ENCODE data around the gene GRIK1.

GRIK1 gene

DNA sequence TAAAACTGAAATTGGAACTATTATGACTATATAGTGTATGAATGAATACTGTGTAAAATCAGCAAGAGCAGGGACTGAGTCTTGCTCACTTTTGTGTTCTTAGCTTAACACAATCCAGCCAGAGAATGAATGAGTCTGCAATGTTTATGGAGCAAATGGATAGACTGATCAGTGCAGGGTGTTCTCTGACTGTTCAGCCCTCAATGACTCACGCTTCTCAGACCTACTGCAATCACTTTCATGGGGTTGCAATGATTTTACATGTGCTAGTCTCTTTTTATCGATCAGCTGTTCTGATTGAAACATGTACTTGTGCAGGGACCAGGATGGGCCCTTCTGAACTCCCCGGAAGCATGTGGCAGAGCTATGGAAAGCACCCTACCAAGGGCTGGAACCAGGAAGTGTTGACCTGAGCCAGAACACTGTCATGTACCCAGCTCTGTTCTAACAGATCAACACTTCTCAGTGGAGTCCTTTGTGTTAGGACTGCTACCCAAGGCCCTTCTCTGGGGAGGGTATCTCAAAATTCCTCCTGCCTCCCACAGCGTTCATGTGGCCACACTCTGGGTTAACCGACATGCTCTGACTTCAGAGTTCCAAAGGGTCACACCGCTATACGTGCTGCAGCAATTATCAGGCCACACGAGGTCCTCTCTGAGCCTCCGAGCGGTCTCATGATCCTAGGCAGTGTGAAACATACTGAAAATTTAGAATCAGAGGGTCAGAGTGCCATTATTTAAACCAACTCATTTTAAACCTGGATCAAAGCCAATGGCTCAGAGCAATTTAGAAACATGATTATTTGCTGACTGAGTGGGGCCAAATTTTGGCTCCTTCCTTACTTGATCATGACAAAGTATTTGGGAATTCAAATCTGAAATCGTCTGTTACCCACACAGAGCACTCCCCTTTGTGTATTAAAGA, 35.2 kb downstream of the GRIK1 start:
- DNase-seq, result no peak

DNA sequence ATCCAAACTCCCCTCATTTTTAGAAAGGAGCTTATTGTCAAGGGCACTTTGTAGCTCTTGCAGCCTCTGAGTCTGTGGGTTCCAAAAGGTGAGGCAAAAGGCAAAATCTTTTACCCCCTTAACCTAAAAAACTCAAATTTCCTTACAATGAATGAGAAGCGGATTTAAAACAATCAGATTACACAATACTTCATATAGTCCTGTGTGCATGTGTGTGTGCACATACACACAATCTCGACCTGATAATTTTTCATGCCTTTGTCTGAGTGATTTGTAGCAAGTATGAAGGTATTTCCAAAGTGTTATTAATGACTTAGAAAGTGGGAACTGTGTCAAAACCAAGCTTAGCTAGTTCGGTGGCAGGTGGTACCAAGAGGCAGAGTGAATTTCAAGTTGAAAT, 42.9 kb downstream of the GRIK1 start:
- no peak for DNase-seq

- no peak for DNase-seq
Measured at GRCh38 chr21:29893687-29894086, 46.1 kb downstream of the GRIK1 start.

- no peak for DNase-seq
Measured at GRCh38 chr21:29892379-29892778, 47.4 kb downstream of the GRIK1 start.

DNA sequence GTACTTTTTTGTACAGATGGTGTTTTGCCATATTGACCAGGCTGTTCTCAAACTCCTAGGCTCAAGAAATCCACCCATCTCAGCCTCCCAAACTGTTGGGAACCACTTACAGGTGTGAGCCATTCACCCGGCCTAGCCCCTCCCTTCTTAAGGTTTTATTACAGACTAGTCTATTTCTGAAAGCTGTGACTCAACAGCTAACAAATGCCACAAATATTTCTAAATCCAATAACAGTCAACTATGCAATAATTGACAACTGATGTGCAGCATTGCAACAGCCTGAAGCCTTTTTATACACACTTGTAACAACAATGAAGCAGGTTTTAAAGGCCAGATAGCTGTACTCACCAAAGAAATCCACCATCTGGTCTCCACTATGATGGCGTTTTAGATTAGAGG, 51.4 kb downstream of the GRIK1 start:
- no peak for DNase-seq

- no peak for DNase-seq
Measured at GRCh38 chr21:29887313-29888009, 52.3 kb downstream of the GRIK1 start.

- DNase-seq, result no peak
Measured at GRCh38 chr21:29885491-29885890, 54.3 kb downstream of the GRIK1 start.

DNA sequence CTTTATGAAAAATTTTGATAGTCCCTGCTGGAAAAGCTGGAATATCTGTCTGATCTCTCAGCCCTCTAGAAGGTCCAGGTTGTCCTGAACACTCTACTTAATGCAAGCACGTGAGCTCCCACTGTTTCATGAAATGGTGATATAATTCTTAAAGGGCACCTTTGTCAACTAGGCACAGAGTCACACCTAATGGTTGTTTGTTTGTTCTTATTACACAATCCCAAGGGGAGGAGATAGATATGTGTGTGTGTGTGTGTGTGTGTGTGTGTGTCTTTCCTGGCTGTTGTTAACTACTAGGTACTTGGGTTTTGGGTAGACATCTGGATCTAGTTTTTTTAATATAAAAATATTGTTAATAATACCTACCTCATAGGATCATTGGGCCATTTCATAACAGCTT, 63.9 kb downstream of the GRIK1 start:
- DNase-seq, result no peak

GRCh38 chr21:29875036-29875716, 64.6 kb downstream of the GRIK1 start:
- DNase-seq, result no peak

DNA sequence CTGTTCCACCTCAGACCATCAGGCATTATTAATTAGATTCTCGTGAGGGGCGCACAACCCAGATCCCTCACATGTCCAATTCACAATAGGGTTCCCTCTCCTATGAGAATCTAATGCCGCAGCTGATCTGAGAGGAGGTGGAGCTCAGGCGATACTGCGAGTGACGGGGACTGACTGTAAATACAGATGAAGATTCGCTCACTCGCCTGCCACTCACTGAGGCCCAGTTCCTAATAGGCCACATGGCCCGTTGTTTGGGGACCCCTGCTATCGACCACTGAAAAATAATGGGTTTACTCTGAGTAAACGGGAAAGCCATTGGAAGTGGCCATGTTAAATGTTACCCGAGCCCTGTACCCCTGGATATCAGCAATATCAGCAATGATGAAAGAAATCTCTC, 65.9 kb downstream of the GRIK1 start:
- no peak for DNase-seq

DNA sequence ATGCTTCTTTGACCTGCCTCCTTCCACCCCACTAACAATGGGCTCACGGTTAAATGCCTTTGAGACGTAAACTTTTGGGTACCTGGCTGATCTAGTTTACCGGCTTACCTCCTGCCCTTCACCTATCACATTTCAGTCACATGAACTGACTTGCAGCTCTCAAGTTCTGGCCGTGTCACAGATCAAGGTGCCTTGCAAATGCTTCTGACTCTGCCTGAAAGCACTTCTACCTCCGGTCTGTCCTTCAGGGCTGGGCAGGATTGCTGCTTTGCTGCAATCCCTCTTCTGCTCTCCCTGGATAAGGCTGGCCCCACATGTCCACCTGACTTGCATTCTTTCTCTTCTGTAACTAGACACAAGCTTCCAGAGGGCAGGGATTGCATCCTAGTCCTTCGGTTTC, 69.0 kb downstream of the GRIK1 start:
- DNase-seq, result no peak

DNA sequence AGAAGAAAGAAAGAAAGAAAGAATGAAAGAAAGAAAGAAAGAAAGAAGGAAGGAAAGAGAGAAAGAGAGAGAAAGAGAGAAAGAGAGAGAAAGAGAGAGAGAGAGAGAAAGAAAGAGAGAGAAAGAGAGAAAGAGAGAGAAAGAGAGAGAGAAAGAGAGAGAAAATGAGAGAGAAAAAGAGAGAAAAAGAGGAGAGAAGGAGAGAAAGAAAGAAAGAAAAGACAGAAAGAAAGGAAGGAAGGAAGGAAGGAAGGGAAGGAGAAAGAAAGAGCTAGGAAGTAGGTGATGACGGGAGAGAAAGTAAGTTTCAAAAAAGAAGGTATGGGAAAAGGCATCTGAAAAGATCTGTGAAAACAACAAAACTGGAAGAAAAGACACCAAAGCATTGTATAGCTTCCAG, 72.0 kb downstream of the GRIK1 start:
- no peak for DNase-seq

DNA sequence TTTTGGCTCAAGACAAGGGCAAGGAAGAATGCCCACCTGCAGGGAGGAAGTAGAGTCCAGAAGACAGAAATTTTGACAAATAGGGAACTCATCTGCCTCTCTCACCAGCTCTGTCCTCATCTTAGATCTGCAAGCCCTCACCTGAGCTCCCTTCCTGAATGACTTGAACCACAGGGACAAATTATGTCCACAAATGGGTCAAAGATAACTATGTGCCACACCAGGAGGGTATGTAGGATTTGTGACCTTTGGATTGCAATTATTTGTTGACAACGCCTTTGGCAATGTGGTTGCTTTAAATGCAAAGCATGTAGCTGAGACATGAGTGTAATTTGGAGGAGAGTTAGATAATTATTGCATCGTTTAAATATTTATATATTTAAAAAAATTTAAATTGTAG, 79.5 kb downstream of the GRIK1 start:
- no peak for DNase-seq

- DNase-seq, result no peak
Measured at GRCh38 chr21:29857150-29857549, 82.6 kb downstream of the GRIK1 start.

GRCh38 chr21:29854795-29855194, 85.0 kb downstream of the GRIK1 start:
- DNase-seq, result no peak

DNA sequence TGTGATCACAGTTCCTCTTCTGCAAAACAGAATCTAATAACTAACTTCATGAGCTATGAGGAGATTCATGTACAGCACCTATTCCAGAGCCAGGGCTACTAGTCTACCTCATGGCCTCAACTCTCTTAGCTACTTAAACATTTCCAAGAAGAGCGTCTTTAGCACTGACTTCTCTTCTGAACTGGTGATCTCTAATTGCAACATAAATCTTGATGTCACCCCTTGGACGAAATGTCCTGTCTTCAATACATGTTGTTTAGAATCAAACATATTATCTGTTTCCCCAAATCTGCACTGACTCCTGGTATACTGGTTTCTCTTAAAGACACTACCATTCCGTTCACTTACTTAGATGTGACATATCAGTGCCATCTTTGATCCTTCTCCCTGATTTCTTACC, 88.2 kb downstream of the GRIK1 start:
- DNase-seq, result no peak

GRCh38 chr21:29849735-29850176, 90.0 kb downstream of the GRIK1 start:
- peak in 2 of 4 experiments; percentile 1 to 5 for DNase-seq

- DNase-seq, result no peak
Measured at GRCh38 chr21:29843804-29844203, 96.0 kb downstream of the GRIK1 start.

GRCh38 chr21:29834617-29835016, 105.2 kb downstream of the GRIK1 start:
- DNase-seq, result no peak

GRCh38 chr21:29832217-29832616, 107.6 kb downstream of the GRIK1 start:
- DNase-seq, result no peak

GRCh38 chr21:29829564-29830275, 110.1 kb downstream of the GRIK1 start:
- no peak for DNase-seq

- no peak for DNase-seq
Measured at GRCh38 chr21:29827647-29828046, 112.1 kb downstream of the GRIK1 start.

DNA sequence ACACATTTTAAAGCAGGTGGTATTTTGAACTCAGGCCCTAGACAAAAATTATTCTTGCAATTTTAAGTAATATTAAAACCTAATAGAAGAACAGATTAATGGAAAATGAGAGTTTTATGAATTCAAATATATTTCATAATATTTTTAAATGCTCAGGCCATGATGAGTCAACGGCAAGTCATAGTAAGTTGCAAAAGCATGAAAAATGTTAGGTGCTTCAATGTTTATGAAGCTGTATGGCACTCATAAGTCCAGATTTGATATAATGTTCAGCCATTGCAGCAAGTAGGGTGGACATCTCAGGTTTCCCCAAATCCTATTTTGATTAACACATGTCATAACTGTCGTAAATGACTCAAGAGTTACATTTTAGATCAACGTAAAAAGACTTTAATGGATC, 112.6 kb downstream of the GRIK1 start:
- DNase-seq, result no peak
